ENCODE measurements around the gene PXDC1. TPM values are rescaled to one million over a fixed set of nuclear protein-coding genes. Genes with fewer than 3 reads are reported as not detected.

The PXDC1 gene
- total RNA-seq, 2 donors from 2014 or later = 0.94 to 7.2 TPM

GRCh38 chr6:3707751-3708412 is 43.6 kb downstream of the PXDC1 start:
- H3K27ac Mint-ChIP-seq = no peak overlapping the region

DNA sequence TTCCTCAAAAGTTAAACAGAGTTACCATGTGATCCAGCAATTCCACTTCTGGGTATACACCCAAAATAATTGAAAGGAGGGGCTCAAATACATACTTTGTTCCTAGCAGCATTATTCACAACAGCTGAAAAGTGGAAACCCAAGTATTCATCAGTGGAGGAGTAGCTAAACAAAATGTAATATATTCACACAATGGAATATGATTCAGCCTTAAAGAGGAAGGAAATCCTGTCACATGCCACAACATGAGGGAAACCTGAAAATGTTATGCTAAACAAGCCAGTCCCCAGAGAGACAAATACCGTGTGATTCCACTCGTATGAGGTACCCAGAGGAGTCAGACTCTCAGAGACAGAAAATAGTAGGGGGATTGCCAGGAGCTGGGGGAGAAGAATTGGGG is 44.5 kb downstream of the PXDC1 start:
- peaks cover 0 to 4% of the 10 kb centered on the region in 2 donors for H3K9me3 Mint-ChIP-seq
- H3K4me3 Mint-ChIP-seq = no peak overlapping the region
- no peaks in the 10 kb centered on the region for H3K4me1 Mint-ChIP-seq (ENCODE audit: low read depth)
- H3K27me3 Mint-ChIP-seq (ENCODE audit: low read depth) = peaks cover 35% of the 10 kb centered on the region
- H3K36me3 Mint-ChIP-seq (ENCODE audit: insufficient read depth in 2 of 2) = no peaks in the 10 kb centered on the region
- no peak for DNase-seq
- ATAC-seq (replicated peaks in 1 of 2) = no peak
- H3K27ac Mint-ChIP-seq = no peak overlapping the region

More at GRCh38 chr6:3707751-3708412, 43.6 kb downstream of the PXDC1 start:
- H3K36me3 Mint-ChIP-seq (ENCODE audit: insufficient read depth in 2 of 2) = no peaks in the 10 kb centered on the region
- peaks cover 29% of the 10 kb centered on the region for H3K27me3 Mint-ChIP-seq (ENCODE audit: low read depth)
- ATAC-seq (replicated peaks in 1 of 2) (no peak), DNase-seq (no peak)
- H3K9me3 Mint-ChIP-seq = peaks cover 0 to 4% of the 10 kb centered on the region in 2 donors
- no peak overlapping the region for H3K4me3 Mint-ChIP-seq
- H3K4me1 Mint-ChIP-seq (ENCODE audit: low read depth) = no peaks in the 10 kb centered on the region

DNA sequence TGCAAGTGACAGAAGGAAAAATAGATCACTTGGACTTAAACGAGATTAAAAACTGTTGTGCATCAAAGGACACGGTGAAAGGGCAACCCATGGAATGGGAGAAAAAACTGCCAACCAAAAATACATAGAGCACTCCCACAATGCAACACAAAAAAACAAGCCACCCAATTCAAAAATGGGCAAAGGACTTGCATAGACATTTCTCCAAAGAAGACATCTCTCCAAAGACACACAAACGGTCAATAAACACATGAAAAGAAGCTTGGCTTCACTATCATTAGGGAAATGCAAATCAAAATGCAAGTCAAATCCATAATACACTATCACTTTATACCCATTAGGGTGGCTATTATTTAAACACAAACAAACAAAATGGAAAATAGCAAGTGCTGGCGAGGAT is 45.0 kb downstream of the PXDC1 start:
- H3K27ac Mint-ChIP-seq = no peak overlapping the region
- DNase-seq (no peak), ATAC-seq (replicated peaks in 1 of 2) (no peak)
- no peaks in the 10 kb centered on the region for H3K36me3 Mint-ChIP-seq (ENCODE audit: insufficient read depth in 2 of 2)
- no peaks in the 10 kb centered on the region for H3K4me1 Mint-ChIP-seq (ENCODE audit: low read depth)
- peaks cover 0 to 4% of the 10 kb centered on the region in 2 donors for H3K9me3 Mint-ChIP-seq
- H3K27me3 Mint-ChIP-seq (ENCODE audit: low read depth) = peaks cover 35% of the 10 kb centered on the region
- no peak overlapping the region for H3K4me3 Mint-ChIP-seq

DNA sequence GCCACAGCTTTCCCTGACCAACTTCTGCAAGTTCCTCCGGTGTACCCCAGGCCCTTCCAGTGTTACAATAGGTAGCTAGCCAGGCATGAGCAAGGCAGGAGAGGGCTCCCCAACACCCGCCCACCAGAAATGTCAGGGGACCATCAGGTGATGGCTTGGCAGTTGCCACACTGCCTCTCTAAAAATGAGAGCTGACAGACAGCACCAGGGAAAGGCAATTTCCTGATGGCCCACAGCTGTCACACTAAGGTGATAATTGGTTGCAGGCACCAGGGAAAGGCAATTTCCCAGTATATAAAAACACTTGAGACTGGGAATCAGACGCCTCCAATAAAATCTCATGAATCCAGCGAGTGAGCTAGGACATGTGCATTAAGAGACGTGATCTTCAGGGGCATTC is 49.9 kb downstream of the PXDC1 start:
- H3K9me3 Mint-ChIP-seq = peaks cover 4 to 8% of the 10 kb centered on the region in 2 donors
- peaks cover 2 to 5% of the 10 kb centered on the region in 2 donors for H3K36me3 Mint-ChIP-seq (ENCODE audit: insufficient read depth in 2 of 2)
- H3K27me3 Mint-ChIP-seq (ENCODE audit: low read depth) = peaks cover 30% of the 10 kb centered on the region
- no peaks in the 10 kb centered on the region for H3K4me1 Mint-ChIP-seq (ENCODE audit: low read depth)
- DNase-seq = no peak
- H3K4me3 Mint-ChIP-seq = no peak overlapping the region
- no peak for ATAC-seq (replicated peaks in 1 of 2)
- no peak overlapping the region for H3K27ac Mint-ChIP-seq

DNA sequence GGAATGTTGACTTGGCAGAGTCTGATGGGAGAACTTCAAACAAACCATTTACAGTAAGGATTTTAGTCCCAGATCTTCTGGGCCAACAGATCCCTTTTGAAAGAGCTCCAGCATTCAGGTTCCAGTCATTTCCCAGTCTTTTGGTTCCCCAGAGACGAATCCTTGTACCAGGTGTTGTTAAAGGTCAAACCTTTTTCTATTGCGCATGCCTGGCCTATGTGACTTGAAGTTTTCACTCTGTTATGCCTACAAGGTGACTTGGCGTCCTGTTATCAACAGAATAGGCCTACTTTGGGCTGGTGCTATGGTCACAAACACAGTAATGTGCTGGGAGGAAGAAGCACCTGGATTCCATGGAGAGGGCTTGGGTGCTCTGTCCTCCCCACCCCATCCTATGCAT is 52.3 kb downstream of the PXDC1 start:
- Mint-ChIP-seq H3K27me3 (ENCODE audit: low read depth) (peaks cover 14% of the 10 kb centered on the region), H3K4me3 (no peak overlapping the region), H3K4me1 (ENCODE audit: low read depth) (no peaks in the 10 kb centered on the region), H3K9me3 (peaks cover 3 to 4% of the 10 kb centered on the region in 2 donors), H3K36me3 (ENCODE audit: insufficient read depth in 2 of 2) (peaks cover 2 to 5% of the 10 kb centered on the region in 2 donors), H3K27ac (no peak overlapping the region)
- ATAC-seq (replicated peaks in 1 of 2) (no peak), DNase-seq (no peak)

- ATAC-seq (replicated peaks in 1 of 2) (no peak), DNase-seq (no peak)
- Mint-ChIP-seq H3K27ac (no peak overlapping the region), H3K4me1 (ENCODE audit: low read depth) (no peaks in the 10 kb centered on the region), H3K36me3 (ENCODE audit: insufficient read depth in 2 of 2) (peaks cover 2 to 5% of the 10 kb centered on the region in 2 donors), H3K4me3 (no peak overlapping the region), H3K27me3 (ENCODE audit: low read depth) (peaks cover 7% of the 10 kb centered on the region), H3K9me3 (peaks cover 3 to 4% of the 10 kb centered on the region in 2 donors)
These were observed 53.5 kb downstream of the PXDC1 start for GRCh38 chr6:3698021-3698420.

GRCh38 chr6:3697609-3698008 is 53.9 kb downstream of the PXDC1 start:
- Mint-ChIP-seq H3K27ac (no peak overlapping the region), H3K27me3 (ENCODE audit: low read depth) (peaks cover 3% of the 10 kb centered on the region), H3K4me3 (no peak overlapping the region), H3K9me3 (peaks cover 3 to 4% of the 10 kb centered on the region in 2 donors), H3K36me3 (ENCODE audit: insufficient read depth in 2 of 2) (peaks cover 2 to 5% of the 10 kb centered on the region in 2 donors), H3K4me1 (ENCODE audit: low read depth) (no peaks in the 10 kb centered on the region)
- DNase-seq (no peak), ATAC-seq (replicated peaks in 1 of 2) (no peak)

DNA sequence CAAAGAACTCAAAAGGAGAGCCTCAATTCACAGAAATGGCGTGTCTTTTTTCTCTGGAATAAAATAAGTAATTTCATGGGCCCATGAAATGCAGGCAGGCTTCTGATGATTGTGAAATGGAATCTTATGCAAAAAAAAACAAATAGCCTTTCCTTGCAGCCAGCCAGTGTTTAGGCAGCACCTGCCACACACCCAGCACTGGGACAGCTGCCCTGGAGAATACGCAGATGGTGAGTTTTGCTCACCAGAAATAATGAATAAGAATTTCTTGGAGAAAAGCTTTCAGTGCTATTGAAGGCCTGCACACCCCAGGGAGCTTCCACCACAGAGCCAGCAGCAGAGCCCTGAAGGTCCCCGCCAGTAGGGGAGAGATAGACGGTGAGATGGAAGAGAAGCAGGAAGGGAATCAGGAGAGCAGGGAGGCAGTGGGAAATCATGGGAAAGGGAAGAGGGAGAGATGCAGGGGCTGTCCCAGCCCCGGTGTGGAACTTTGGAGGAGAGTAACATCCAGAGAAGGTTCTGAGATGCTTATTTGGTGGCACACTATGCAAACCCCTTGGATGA is 54.9 kb downstream of the PXDC1 start:
- no peak for ATAC-seq (replicated peaks in 1 of 2)
- Mint-ChIP-seq H3K9me3 (peaks cover 3 to 4% of the 10 kb centered on the region in 2 donors), H3K4me1 (ENCODE audit: low read depth) (no peaks in the 10 kb centered on the region), H3K27me3 (ENCODE audit: low read depth) (no peaks in the 10 kb centered on the region), H3K36me3 (ENCODE audit: insufficient read depth in 2 of 2) (peaks cover 2 to 5% of the 10 kb centered on the region in 2 donors), H3K27ac (no peak overlapping the region), H3K4me3 (no peak overlapping the region)
- DNase-seq = no peak

- Mint-ChIP-seq H3K9me3 (peaks cover 3 to 4% of the 10 kb centered on the region in 2 donors), H3K27ac (no peak overlapping the region), H3K4me3 (no peak overlapping the region), H3K4me1 (ENCODE audit: low read depth) (no peaks in the 10 kb centered on the region), H3K36me3 (ENCODE audit: insufficient read depth in 2 of 2) (peaks cover 2 to 5% of the 10 kb centered on the region in 2 donors), H3K27me3 (ENCODE audit: low read depth) (no peaks in the 10 kb centered on the region)
- DNase-seq (no peak), ATAC-seq (replicated peaks in 1 of 2) (no peak)
These were observed 56.3 kb downstream of the PXDC1 start for GRCh38 chr6:3695065-3695817.

DNA sequence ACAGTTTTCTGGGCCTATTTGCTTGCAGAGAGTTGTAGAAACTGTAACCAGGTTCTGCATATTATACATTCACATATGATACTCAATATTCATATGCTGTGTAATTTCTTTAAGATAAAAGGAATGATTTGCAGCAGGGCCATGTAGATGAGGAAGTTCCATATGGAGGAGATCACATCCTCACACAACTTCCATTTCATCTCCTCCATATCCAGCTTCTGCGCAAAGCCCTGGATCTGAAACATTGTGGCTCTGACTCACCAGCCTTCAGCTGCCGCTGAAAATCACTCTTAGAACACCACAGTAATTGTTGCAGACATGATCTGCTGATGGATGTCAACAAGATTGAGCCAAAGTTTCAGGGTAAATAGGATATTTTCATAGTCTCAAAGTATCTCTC is 57.7 kb downstream of the PXDC1 start:
- DNase-seq = no peak
- Mint-ChIP-seq H3K36me3 (ENCODE audit: insufficient read depth in 2 of 2) (peaks cover 2 to 5% of the 10 kb centered on the region in 2 donors), H3K27me3 (ENCODE audit: low read depth) (no peaks in the 10 kb centered on the region)

GRCh38 chr6:3690506-3690905 is 61.0 kb downstream of the PXDC1 start:
- Mint-ChIP-seq H3K27me3 (ENCODE audit: low read depth) (no peaks in the 10 kb centered on the region), H3K27ac (no peak overlapping the region), H3K36me3 (ENCODE audit: insufficient read depth in 2 of 2) (no peaks in the 10 kb centered on the region), H3K9me3 (no peaks in the 10 kb centered on the region), H3K4me1 (ENCODE audit: low read depth) (no peaks in the 10 kb centered on the region), H3K4me3 (no peak overlapping the region)
- ATAC-seq (replicated peaks in 1 of 2) = no peak
- DNase-seq = no peak

More for the DNA sequence above, 57.7 kb downstream of the PXDC1 start:
- Mint-ChIP-seq H3K9me3 (peaks cover 3 to 4% of the 10 kb centered on the region in 2 donors), H3K4me3 (no peak overlapping the region), H3K27ac (no peak overlapping the region), H3K4me1 (ENCODE audit: low read depth) (no peaks in the 10 kb centered on the region)
- ATAC-seq (replicated peaks in 1 of 2) = no peak

GRCh38 chr6:3687847-3688246 is 63.7 kb downstream of the PXDC1 start:
- Mint-ChIP-seq H3K27me3 (ENCODE audit: low read depth) (no peaks in the 10 kb centered on the region), H3K4me3 (no peak overlapping the region), H3K9me3 (no peaks in the 10 kb centered on the region), H3K27ac (no peak overlapping the region), H3K4me1 (ENCODE audit: low read depth) (no peaks in the 10 kb centered on the region), H3K36me3 (ENCODE audit: insufficient read depth in 2 of 2) (no peaks in the 10 kb centered on the region)
- ATAC-seq (replicated peaks in 1 of 2) (no peak), DNase-seq (no peak)

DNA sequence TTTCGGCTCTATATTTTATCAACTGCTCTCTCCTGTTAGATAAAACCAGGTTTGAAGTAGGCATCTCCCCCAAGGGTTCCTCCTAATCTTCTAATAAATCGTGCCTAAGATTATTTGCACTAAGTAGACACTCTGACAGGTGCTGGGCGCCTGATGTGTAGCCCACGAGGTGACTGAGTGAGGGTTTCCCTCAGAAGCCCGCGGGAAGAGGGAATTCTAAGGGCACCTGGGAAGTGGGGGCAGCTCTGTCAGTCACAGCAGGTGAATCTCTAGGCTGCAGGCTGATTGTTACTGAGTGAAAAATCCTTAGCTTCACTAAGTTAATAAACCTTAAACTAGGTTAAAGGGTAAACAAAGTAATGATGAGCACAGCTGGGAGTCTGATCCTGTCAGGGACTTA is 68.2 kb downstream of the PXDC1 start:
- no peak for DNase-seq
- Mint-ChIP-seq H3K27me3 (ENCODE audit: low read depth) (peaks cover 13% of the 10 kb centered on the region), H3K4me3 (no peak overlapping the region), H3K27ac (no peak overlapping the region), H3K4me1 (ENCODE audit: low read depth) (no peaks in the 10 kb centered on the region), H3K36me3 (ENCODE audit: insufficient read depth in 2 of 2) (no peaks in the 10 kb centered on the region), H3K9me3 (peaks cover 0 to 2% of the 10 kb centered on the region in 2 donors)
- ATAC-seq (replicated peaks in 1 of 2) = no peak
